GM19239 (cell line): ENCODE results near the gene MAGIX.

Experiments used
- DNase-seq: peaks from one replicate; pipeline ENCODE4 v3.0.0; 2011; ENCODE audit warnings: low spot score; ENCODE audit not compliant: insufficient read length
- FAIRE-seq: peaks from 2 replicates; lab custom pipeline; 2011; peaks lifted over from hg19 to GRCh38; lab: Jason Lieb, UNC

Gene MAGIX

GRCh38 chrX:49177873-49178480 is 15.4 kb downstream of the MAGIX start:
- FAIRE-seq (no peak), DNase-seq (no peak)

GRCh38 chrX:49178537-49178936 is 16.0 kb downstream of the MAGIX start:
- FAIRE-seq = no peak

GRCh38 chrX:49179358-49179757 is 16.8 kb downstream of the MAGIX start:
- DNase-seq = no peak
- FAIRE-seq = no peak

More at GRCh38 chrX:49178537-49178936, 16.0 kb downstream of the MAGIX start:
- no peak for DNase-seq

- DNase-seq = no peak
- FAIRE-seq = no peak
Observed at GRCh38 chrX:49183701-49184281, 21.2 kb downstream of the MAGIX start.

GRCh38 chrX:49184294-49185281 is 22.0 kb downstream of the MAGIX start:
- FAIRE-seq (peak; percentile 98), DNase-seq (no peak)

GRCh38 chrX:49186125-49187027 is 23.8 kb downstream of the MAGIX start, which contains the start of gene PRICKLE3:
Gene PRICKLE3, minus strand, starts transcription at chrX:49186373. Its CDS starts 76 bp downstream, at chrX:49186297.
- DNase-seq (no peak), FAIRE-seq (peak; percentile 95)

- FAIRE-seq (no peak), DNase-seq (no peak)
Observed at GRCh38 chrX:49187028-49187394, 24.5 kb downstream of the MAGIX start.

- no peak for FAIRE-seq
- no peak for DNase-seq
Observed at GRCh38 chrX:49187526-49187925, 25.0 kb downstream of the MAGIX start.

GRCh38 chrX:49188468-49189076 is 26.0 kb downstream of the MAGIX start:
- DNase-seq (no peak), FAIRE-seq (no peak)

GRCh38 chrX:49189606-49190005 is 27.0 kb downstream of the MAGIX start:
- no peak for DNase-seq
- FAIRE-seq = peak; percentile 71

GRCh38 chrX:49190821-49191573 is 28.4 kb downstream of the MAGIX start:
- DNase-seq (peak; percentile 67), FAIRE-seq (peak; percentile 100)

GRCh38 chrX:49191574-49192011 is 29.0 kb downstream of the MAGIX start:
- no peak for FAIRE-seq
- no peak for DNase-seq

GRCh38 chrX:49192722-49193328 is 30.3 kb downstream of the MAGIX start:
- FAIRE-seq (peak; percentile 99), DNase-seq (no peak)

GRCh38 chrX:49193542-49193964 is 31.0 kb downstream of the MAGIX start:
- no peak for FAIRE-seq
- DNase-seq = no peak

GRCh38 chrX:49197543-49198087 is 35.1 kb downstream of the MAGIX start:
- FAIRE-seq (no peak), DNase-seq (no peak)

- FAIRE-seq = no peak
- no peak for DNase-seq
Observed at GRCh38 chrX:49198540-49199314, 36.2 kb downstream of the MAGIX start.

- FAIRE-seq = no peak
- DNase-seq = no peak
Observed at GRCh38 chrX:49199315-49199595, 36.7 kb downstream of the MAGIX start.
